Measurements from ENCODE around the gene RNF224.

Gene RNF224

GRCh38 chr9:137227054-137227852, at the start of gene RNF224:
Gene RNF224 (plus strand): TSS chr9:137227502. CDS start chr9:137228336, 834 bp downstream.
- DNase-seq: peak; percentile 47

- no peak for DNase-seq
Measured at GRCh38 chr9:137178201-137178938, 48.9 kb upstream of the RNF224 start.

GRCh38 chr9:137178939-137179630, 48.2 kb upstream of the RNF224 start:
- no peak for DNase-seq

- DNase-seq: no peak
Measured at GRCh38 chr9:137179761-137180160, 47.5 kb upstream of the RNF224 start.

GRCh38 chr9:137180491-137180890, 46.8 kb upstream of the RNF224 start:
- DNase-seq: no peak

GRCh38 chr9:137181680-137182079, 45.6 kb upstream of the RNF224 start:
- DNase-seq: no peak

GRCh38 chr9:137182836-137183235, 44.5 kb upstream of the RNF224 start:
- no peak for DNase-seq

GRCh38 chr9:137183980-137184595, 43.2 kb upstream of the RNF224 start:
- no peak for DNase-seq

- DNase-seq: no peak
Measured at GRCh38 chr9:137184881-137185660, 42.2 kb upstream of the RNF224 start.

GRCh38 chr9:137185921-137186320, 41.4 kb upstream of the RNF224 start:
- no peak for DNase-seq

- DNase-seq: no peak
Measured at GRCh38 chr9:137186385-137186784, 40.9 kb upstream of the RNF224 start.

GRCh38 chr9:137187386-137187785, 39.9 kb upstream of the RNF224 start:
- DNase-seq: no peak

GRCh38 chr9:137188086-137188489, 39.2 kb upstream of the RNF224 start:
- DNase-seq: no peak

GRCh38 chr9:137188490-137189296, 38.6 kb upstream of the RNF224 start, which contains the start of the genes ANAPC2 and SSNA1:
Gene ANAPC2 (minus strand): TSS chr9:137188560. CDS start chr9:137188532, 28 bp downstream.
Gene SSNA1 (plus strand): TSS chr9:137188676. CDS start chr9:137188727, 51 bp downstream.
- DNase-seq: peak; percentile 85

GRCh38 chr9:137189297-137190295, 37.7 kb upstream of the RNF224 start:
- DNase-seq: no peak

GRCh38 chr9:137190315-137190856, 36.9 kb upstream of the RNF224 start:
- no peak for DNase-seq

GRCh38 chr9:137191245-137191644, 36.1 kb upstream of the RNF224 start:
- no peak for DNase-seq

- no peak for DNase-seq
Measured at GRCh38 chr9:137191691-137192447, 35.4 kb upstream of the RNF224 start.

GRCh38 chr9:137192448-137192780, 34.9 kb upstream of the RNF224 start:
- no peak for DNase-seq

Data from NCI-H1105 (cell line).